Mesothelial cell of epicardium (in vitro differentiated cells): Measurements from ENCODE around the gene JARID2. TPM values are rescaled to one million over a fixed set of nuclear protein-coding genes. Genes with fewer than 3 reads are reported as not detected.

Experiments used
- DNase-seq, 2 experiments: peaks; one replicate each; pipeline ENCODE4 v3.0.0; 2021; ENCODE audit warnings: low spot score in 2 of 2; ENCODE audit not compliant: unreplicated experiment in 2 of 2
- H3K27ac Mint-ChIP-seq: 2 replicates; pipeline ENCODE4 v1.8.0; 2021; ENCODE audit warnings: mixed read lengths
- H3K27me3 Mint-ChIP-seq: 2 replicates; pipeline ENCODE4 v1.8.0; 2021; ENCODE audit warnings: low read depth, mixed read lengths
- H3K36me3 Mint-ChIP-seq: 2 replicates; pipeline ENCODE4 v1.8.0; 2021; ENCODE audit warnings: mixed read lengths
- H3K4me1 Mint-ChIP-seq: 2 replicates; pipeline ENCODE4 v1.8.0; 2021; ENCODE audit warnings: mixed read lengths
- H3K4me3 Mint-ChIP-seq: 2 replicates; pipeline ENCODE4 v1.8.0; 2021; ENCODE audit warnings: mild to moderate bottlenecking, moderate library complexity, mixed read lengths
- H3K9me3 Mint-ChIP-seq: 2 replicates; pipeline ENCODE4 v1.8.0; 2021; ENCODE audit warnings: mixed read lengths
- CTCF ChIP-seq: fragments of 200-600 bp; sonication (generic); IDR thresholded peaks from one replicate; pipeline ENCODE4 v1.5.0; 2021; ENCODE audit warnings: antibody characterized with exemption; ENCODE audit not compliant: unreplicated experiment
- total RNA-seq: library from RNA; stranded (reverse); gene quantifications from 3 replicates; pipeline ENCODE4 v1.2.1, GENCODE V29; 2021

The JARID2 gene
- total RNA-seq, 1 donor from 2014 or later: 35.3 TPM

GRCh38 chr6:15491255-15491985 lies 245.6 kb downstream of the JARID2 start:
- TF ChIP-seq CTCF: peak; percentile 75
- H3K36me3 Mint-ChIP-seq: peaks cover 33% of the 10 kb centered on the region
- H3K27ac Mint-ChIP-seq: no peak overlapping the region
- H3K27me3 Mint-ChIP-seq: no peaks in the 10 kb centered on the region
- H3K4me3 Mint-ChIP-seq: no peak overlapping the region
- DNase-seq: peak in 1 of 2 experiments; percentile 69
- H3K4me1 Mint-ChIP-seq: peaks cover 16% of the 10 kb centered on the region
- no peaks in the 10 kb centered on the region for H3K9me3 Mint-ChIP-seq

GRCh38 chr6:15491986-15492269 lies 246.1 kb downstream of the JARID2 start:
- peaks cover 31% of the 10 kb centered on the region for H3K36me3 Mint-ChIP-seq
- peaks cover 16% of the 10 kb centered on the region for H3K4me1 Mint-ChIP-seq
- no peak for DNase-seq
- H3K27ac Mint-ChIP-seq: no peak overlapping the region
- no peaks in the 10 kb centered on the region for H3K9me3 Mint-ChIP-seq
- no peaks in the 10 kb centered on the region for H3K27me3 Mint-ChIP-seq
- no peak overlapping the region for H3K4me3 Mint-ChIP-seq
- no peak for TF ChIP-seq CTCF

- no peaks in the 10 kb centered on the region for H3K27me3 Mint-ChIP-seq
- no peak overlapping the region for H3K4me3 Mint-ChIP-seq
- DNase-seq: no peak
- peaks cover 38% of the 10 kb centered on the region for H3K36me3 Mint-ChIP-seq
- H3K9me3 Mint-ChIP-seq: no peaks in the 10 kb centered on the region
- H3K4me1 Mint-ChIP-seq: peaks cover 16% of the 10 kb centered on the region
- no peak for TF ChIP-seq CTCF
- no peak overlapping the region for H3K27ac Mint-ChIP-seq
Measured at GRCh38 chr6:15493437-15494168, 247.7 kb downstream of the JARID2 start.

- TF ChIP-seq CTCF: no peak
- Mint-ChIP-seq H3K27ac (no peak overlapping the region), H3K4me1 (peaks cover 16% of the 10 kb centered on the region), H3K4me3 (no peak overlapping the region), H3K9me3 (no peaks in the 10 kb centered on the region), H3K36me3 (peaks cover 27% of the 10 kb centered on the region), H3K27me3 (no peaks in the 10 kb centered on the region)
- DNase-seq: no peak
Measured at GRCh38 chr6:15495375-15495901, 249.6 kb downstream of the JARID2 start.

- no peak overlapping the region for H3K27ac Mint-ChIP-seq
- peaks cover 18% of the 10 kb centered on the region for H3K4me1 Mint-ChIP-seq
- H3K36me3 Mint-ChIP-seq: peaks cover 36% of the 10 kb centered on the region
- H3K27me3 Mint-ChIP-seq: no peaks in the 10 kb centered on the region
- no peak overlapping the region for H3K4me3 Mint-ChIP-seq
- DNase-seq: no peak
- TF ChIP-seq CTCF: no peak
- no peaks in the 10 kb centered on the region for H3K9me3 Mint-ChIP-seq
Measured at GRCh38 chr6:15496345-15497131, 250.7 kb downstream of the JARID2 start.
